ENCODE measurements around the gene PNMT.

- TF ChIP-seq CTCF (IDR thresholded peaks at IDR 0.05) (no peak), EP300 (IDR thresholded peaks at IDR 0.05; ENCODE audit: low read depth) (no peak)
These were observed 5.5 kb upstream of the PNMT start for GRCh38 chr17:39662551-39663339.

Measured in transverse colon (tissue), 3 donors.